HG02642 (cell line): ENCODE results near the gene TNS3.

ENCODE experiments used
- ATAC-seq: cut with Tn5 transposase; IDR thresholded peaks from one replicate; pipeline ENCODE4 v1.9.1; 2021; ENCODE audit warnings: mild to moderate bottlenecking; ENCODE audit not compliant: unreplicated experiment, poor library complexity

Gene TNS3

GRCh38 chr7:47255007-47255406 lies 326.9 kb downstream of the TNS3 start:
- no peak for ATAC-seq

- ATAC-seq = peak; percentile 88
Observed at GRCh38 chr7:47254081-47254977, 327.6 kb downstream of the TNS3 start.

- ATAC-seq = peak; percentile 35
Observed at GRCh38 chr7:47253650-47254080, 328.2 kb downstream of the TNS3 start.

- ATAC-seq = no peak
Observed at GRCh38 chr7:47252675-47253074, 329.2 kb downstream of the TNS3 start.

GRCh38 chr7:47249361-47249760 lies 332.6 kb downstream of the TNS3 start:
- ATAC-seq = no peak

- no peak for ATAC-seq
Observed at GRCh38 chr7:47248797-47249196, 333.1 kb downstream of the TNS3 start.

- ATAC-seq = no peak
Observed at GRCh38 chr7:47247132-47247531, 334.8 kb downstream of the TNS3 start.

GRCh38 chr7:47244692-47245091 lies 337.2 kb downstream of the TNS3 start:
- no peak for ATAC-seq

- no peak for ATAC-seq
Observed at GRCh38 chr7:47241112-47242065, 340.5 kb downstream of the TNS3 start.

- no peak for ATAC-seq
Observed at GRCh38 chr7:47239931-47240421, 341.9 kb downstream of the TNS3 start.

- ATAC-seq = no peak
Observed at GRCh38 chr7:47239034-47239433, 342.9 kb downstream of the TNS3 start.

- no peak for ATAC-seq
Observed at GRCh38 chr7:47236480-47237129, 345.3 kb downstream of the TNS3 start.

GRCh38 chr7:47233996-47234395 lies 347.9 kb downstream of the TNS3 start:
- no peak for ATAC-seq

- no peak for ATAC-seq
Observed at GRCh38 chr7:47232751-47233412, 349.0 kb downstream of the TNS3 start.

- ATAC-seq = no peak
Observed at GRCh38 chr7:47231627-47232026, 350.3 kb downstream of the TNS3 start.

- ATAC-seq = no peak
Observed at GRCh38 chr7:47231032-47231431, 350.9 kb downstream of the TNS3 start.

- no peak for ATAC-seq
Observed at GRCh38 chr7:47228386-47229014, 353.4 kb downstream of the TNS3 start.

GRCh38 chr7:47227762-47228177 lies 354.1 kb downstream of the TNS3 start:
- ATAC-seq = peak; percentile 88

GRCh38 chr7:47226696-47227095 lies 355.2 kb downstream of the TNS3 start:
- ATAC-seq = no peak
